SK-N-MC (cell line): ENCODE measurements around the gene ORC4.

Experiments used
- EZH2 ChIP-seq: fragments of 200-600 bp; sonication (generic); IDR thresholded peaks from one replicate; pipeline ENCODE4 v1.6.1; 2017; ENCODE audit warnings: antibody characterized with exemption
- POLR2AphosphoS5 ChIP-seq: IDR thresholded peaks from 2 replicates; pipeline ENCODE4 v1.6.1; 2012; ENCODE audit warnings: mild to moderate bottlenecking, low read depth, low read length, borderline replicate concordance

DNA sequence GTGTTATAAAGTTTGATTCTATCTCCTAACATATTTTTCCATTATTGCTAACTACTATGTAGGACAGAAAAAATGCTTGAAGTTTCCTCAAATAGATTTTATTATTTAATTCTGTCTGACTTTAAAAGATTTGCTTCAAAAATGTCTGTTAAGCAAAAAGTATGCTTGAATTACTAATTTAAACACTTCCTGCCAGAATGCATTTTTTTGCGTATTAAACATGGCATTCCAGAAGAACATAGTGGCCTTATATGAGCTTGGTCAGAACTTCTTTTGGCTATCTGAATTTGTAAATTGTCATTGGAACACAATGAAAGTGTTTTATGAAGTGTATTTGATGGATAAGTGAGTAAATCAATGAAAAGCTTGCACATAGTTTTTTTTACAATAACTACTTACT lies 38.1 kb upstream of the ORC4 start:
- TF ChIP-seq EZH2 = no peak
- no peak for TF ChIP-seq POLR2AphosphoS5
